Neural progenitor cell (in vitro differentiated cells): ENCODE data around the gene TUBB2B. TPM values are rescaled to one million over a fixed set of nuclear protein-coding genes. Genes with fewer than 3 reads are reported as not detected.

Experiments used
- DNase-seq: peaks from one replicate; pipeline ENCODE4 v3.0.0-alpha.2; 2016; ENCODE audit warnings: low spot score
- H2AFZ ChIP-seq: fragments of 200-600 bp; sonication (generic); replicated peaks from 2 replicates; pipeline ENCODE4 v1.6.1; 2016; ENCODE audit warnings: antibody characterized with exemption
- H3F3A ChIP-seq: fragments of 200-600 bp; sonication (generic); 2 replicates; pipeline ENCODE4 v1.6.1; 2016; ENCODE audit warnings: antibody characterized with exemption, low read depth
- H3K27ac ChIP-seq: fragments of 200-600 bp; sonication (generic); 2 replicates; pipeline ENCODE4 v1.5.1; 2016; ENCODE audit warnings: mild to moderate bottlenecking
- H3K27me3 ChIP-seq: fragments of 200-600 bp; sonication (generic); 2 replicates; pipeline ENCODE4 v1.6.1; 2016; ENCODE audit warnings: mild to moderate bottlenecking, moderate library complexity
- H3K36me3 ChIP-seq: fragments of 200-600 bp; sonication (generic); 2 replicates; pipeline ENCODE4 v1.5.1; 2016
- H3K4me1 ChIP-seq: fragments of 200-600 bp; sonication (generic); 2 replicates; pipeline ENCODE4 v1.6.1; 2016; ENCODE audit warnings: mixed run types
- H3K4me2 ChIP-seq: fragments of 200-600 bp; sonication (generic); 2 replicates; pipeline ENCODE4 v1.6.1; 2016
- H3K4me3 ChIP-seq: fragments of 200-600 bp; sonication (generic); 2 replicates; pipeline ENCODE4 v1.5.1; 2016
- H3K79me2 ChIP-seq: fragments of 200-600 bp; sonication (generic); 2 replicates; pipeline ENCODE4 v1.6.1; 2016; ENCODE audit warnings: low read depth
- H3K9ac ChIP-seq: fragments of 200-600 bp; sonication (generic); 2 replicates; pipeline ENCODE4 v1.6.1; 2016
- H3K9me3 ChIP-seq: fragments of 200-600 bp; sonication (generic); 2 replicates; pipeline ENCODE4 v1.5.1; 2016; ENCODE audit warnings: low read depth
- H4K20me1 ChIP-seq: fragments of 200-600 bp; sonication (generic); 2 replicates; pipeline ENCODE4 v1.6.1; 2016; ENCODE audit warnings: low read depth
- H3K27ac Mint-ChIP-seq: 3 replicates; pipeline ENCODE4 v1.8.0; 2021; ENCODE audit warnings: mixed read lengths
- H3K27me3 Mint-ChIP-seq: 2 replicates; pipeline ENCODE4 v1.8.0; 2022; ENCODE audit warnings: low read depth, mild to moderate bottlenecking, inconsistent platforms, moderate library complexity, mixed read lengths; ENCODE audit not compliant: insufficient read depth
- H3K36me3 Mint-ChIP-seq: 3 replicates; pipeline ENCODE4 v1.8.0; 2021; ENCODE audit warnings: mixed read lengths
- H3K4me1 Mint-ChIP-seq: 3 replicates; pipeline ENCODE4 v1.8.0; 2021; ENCODE audit warnings: mixed read lengths
- H3K4me3 Mint-ChIP-seq: 3 replicates; pipeline ENCODE4 v1.8.0; 2021; ENCODE audit warnings: mild to moderate bottlenecking, moderate library complexity, mixed read lengths
- H3K9me3 Mint-ChIP-seq: 3 replicates; pipeline ENCODE4 v1.8.0; 2020; ENCODE audit warnings: mixed read lengths
- CTCF ChIP-seq: fragments of 200-600 bp; sonication (generic); IDR thresholded peaks from 2 replicates; pipeline ENCODE4 v1.5.1; 2017; ENCODE audit warnings: antibody characterized with exemption, mild to moderate bottlenecking
- EZH2 ChIP-seq: fragments of 200-600 bp; sonication (generic); IDR thresholded peaks from 2 replicates; pipeline ENCODE4 v1.6.1; 2017; ENCODE audit warnings: antibody characterized with exemption, mild to moderate bottlenecking, moderate library complexity
- EZH2phosphoT487 ChIP-seq: fragments of 200-600 bp; sonication (generic); IDR thresholded peaks from 2 replicates; pipeline ENCODE4 v1.6.1; 2017; ENCODE audit warnings: antibody characterized with exemption
- total RNA-seq: library from RNA; depleted of rRNA; stranded (reverse); fragments of >200 nt; gene quantifications from 2 replicates; pipeline ENCODE4 v1.2.3, GENCODE V29; 2015; ENCODE audit warnings: low replicate concordance

TUBB2B gene
- total RNA-seq, 1 donor from 2014 or later = 362 TPM

GRCh38 chr6:3176562-3177355 is 50.7 kb downstream of the TUBB2B start:
- no peak overlapping the region for H3K4me3 Mint-ChIP-seq
- H3K27me3 ChIP-seq = no peaks in the 10 kb centered on the region
- TF ChIP-seq EZH2 = no peak
- TF ChIP-seq EZH2phosphoT487 = no peak
- no peak for TF ChIP-seq CTCF
- no peaks in the 10 kb centered on the region for H3K9me3 ChIP-seq
- H3K27me3 Mint-ChIP-seq = peaks cover 2% of the 10 kb centered on the region
- H3K79me2 ChIP-seq = no peaks in the 10 kb centered on the region
- H3K4me1 Mint-ChIP-seq = peaks cover 44% of the 10 kb centered on the region
- no peaks in the 10 kb centered on the region for H3K4me1 ChIP-seq
- H3K27ac ChIP-seq = no peak overlapping the region
- no peaks in the 10 kb centered on the region for H3F3A ChIP-seq
- H4K20me1 ChIP-seq = no peaks in the 10 kb centered on the region
- DNase-seq = no peak
- H3K36me3 Mint-ChIP-seq = peaks cover 9% of the 10 kb centered on the region
- H3K9me3 Mint-ChIP-seq = peaks cover 11% of the 10 kb centered on the region
- H3K36me3 ChIP-seq = no peaks in the 10 kb centered on the region
- no peak overlapping the region for H3K4me3 ChIP-seq
- H3K9ac ChIP-seq = no peak overlapping the region
- H3K4me2 ChIP-seq = no peak overlapping the region
- H3K27ac Mint-ChIP-seq = no peak overlapping the region
- H2AFZ ChIP-seq = no peak overlapping the region

- no peaks in the 10 kb centered on the region for H3K79me2 ChIP-seq
- H3K4me3 ChIP-seq = no peak overlapping the region
- Mint-ChIP-seq H3K4me1 (peaks cover 44% of the 10 kb centered on the region), H3K9me3 (peaks cover 13% of the 10 kb centered on the region), H3K4me3 (peak overlapping the region; percentile 7), H3K27ac (peak overlapping the region; percentile 0), H3K36me3 (peaks cover 9% of the 10 kb centered on the region), H3K27me3 (peaks cover 2% of the 10 kb centered on the region)
- no peak overlapping the region for H3K27ac ChIP-seq
- no peaks in the 10 kb centered on the region for H3F3A ChIP-seq
- no peaks in the 10 kb centered on the region for H4K20me1 ChIP-seq
- no peak for DNase-seq
- H3K4me1 ChIP-seq = no peaks in the 10 kb centered on the region
- no peak for TF ChIP-seq EZH2
- TF ChIP-seq CTCF = no peak
- TF ChIP-seq EZH2phosphoT487 = no peak
- no peak overlapping the region for H3K9ac ChIP-seq
- no peak overlapping the region for H2AFZ ChIP-seq
- no peaks in the 10 kb centered on the region for H3K27me3 ChIP-seq
- no peak overlapping the region for H3K4me2 ChIP-seq
- H3K36me3 ChIP-seq = no peaks in the 10 kb centered on the region
- no peaks in the 10 kb centered on the region for H3K9me3 ChIP-seq
Observed at GRCh38 chr6:3175715-3176402, 51.6 kb downstream of the TUBB2B start.

Other genes starting within 250 kb of the TUBB2B start
- gene NQO2, start 227.8 kb downstream of the TUBB2B start, total RNA-seq = 17.2 and 19.5 TPM in 2 replicates
- 4.6 and 4.9 TPM in 2 replicates for gene RIPK1, start 159.2 kb downstream of the TUBB2B start, total RNA-seq
- 44.5 TPM in 2 replicates for gene BPHL, start 108.9 kb downstream of the TUBB2B start, total RNA-seq
- 57.9 and 117 TPM in 2 replicates for gene TUBB2A, start 70.1 kb downstream of the TUBB2B start, total RNA-seq
- 15.2 and 25.3 TPM in 2 replicates for gene PSMG4, start 31.3 kb upstream of the TUBB2B start, total RNA-seq
- 0.99 and 3.3 TPM in 2 replicates for gene SLC22A23, start 229.4 kb upstream of the TUBB2B start, total RNA-seq